Upper lobe of right lung (tissue), 1 donor: ENCODE data around the gene RMDN2. TPM values are rescaled to one million over a fixed set of nuclear protein-coding genes. Genes with fewer than 3 reads are reported as not detected.

ENCODE experiments used
- ATAC-seq: fragments of 200-7000 bp; cut with Tn5 transposase; one replicate; pipeline ENCODE4 v1.9.1; 2020; ENCODE audit warnings: mild to moderate bottlenecking, moderate library complexity
- DNase-seq: peaks from one replicate; pipeline ENCODE4 v3.0.0-alpha.2; 2020
- H3K27ac ChIP-seq: fragments of 200-600 bp; one replicate; pipeline ENCODE4 v1.8.0; 2022
- H3K27me3 ChIP-seq: fragments of 200-600 bp; one replicate; pipeline ENCODE4 v1.8.0; 2022; ENCODE audit warnings: mild to moderate bottlenecking
- H3K36me3 ChIP-seq: fragments of 200-600 bp; one replicate; pipeline ENCODE4 v1.8.0; 2022
- H3K4me1 ChIP-seq: fragments of 200-600 bp; one replicate; pipeline ENCODE4 v1.8.0; 2022
- H3K4me3 ChIP-seq: fragments of 200-600 bp; one replicate; pipeline ENCODE4 v1.8.0; 2022; ENCODE audit warnings: mild to moderate bottlenecking
- H3K9me3 ChIP-seq: fragments of 200-600 bp; one replicate; pipeline ENCODE4 v1.8.0; 2022
- CTCF ChIP-seq: fragments of 200-600 bp; IDR thresholded peaks from one replicate; pipeline ENCODE4 v1.8.0; 2022; ENCODE audit warnings: antibody characterized with exemption
- intact Hi-C: fragments of 100-400 bp; cut with DNase I; formaldehyde crosslinking; loops from one replicate; pipeline ENCODE4 v1.11.0; 2022
- total RNA-seq: library from RNA; stranded (reverse); fragmentation: NEBNext Ultra II Directional; extraction: Animal tissue kit (Norgen Biotek cat#: 25700); gene quantifications from one replicate; pipeline ENCODE4 v1.2.1, GENCODE V29; 2021
- donor health status: DM: no; HTN: yes; CAD: no; lungs with severe emphysema.

Gene RMDN2
- total RNA-seq, 1 donor from 2014 or later = 23.1 TPM

- Histone ChIP-seq H3K4me1 (no peaks in the 10 kb centered on the region), H3K27ac (no peak overlapping the region), H3K27me3 (no peaks in the 10 kb centered on the region), H3K4me3 (no peak overlapping the region), H3K9me3 (no peaks in the 10 kb centered on the region), H3K36me3 (no peaks in the 10 kb centered on the region)
- intact Hi-C loops = no loop called here
- ATAC-seq (no peak), DNase-seq (no peak)
- no peak for TF ChIP-seq CTCF
Measured at GRCh38 chr2:37902991-37903390, 22.1 kb upstream of the RMDN2 start.

- Histone ChIP-seq H3K36me3 (no peaks in the 10 kb centered on the region), H3K4me1 (no peaks in the 10 kb centered on the region), H3K4me3 (no peak overlapping the region), H3K9me3 (no peaks in the 10 kb centered on the region), H3K27ac (no peak overlapping the region), H3K27me3 (no peaks in the 10 kb centered on the region)
- intact Hi-C loops = no loop called here
- DNase-seq (no peak), ATAC-seq (no peak)
- TF ChIP-seq CTCF = no peak
Measured at GRCh38 chr2:37904425-37904824, 20.7 kb upstream of the RMDN2 start.

GRCh38 chr2:37904993-37905392 is 20.1 kb upstream of the RMDN2 start:
- TF ChIP-seq CTCF = no peak
- Histone ChIP-seq H3K36me3 (no peaks in the 10 kb centered on the region), H3K27me3 (no peaks in the 10 kb centered on the region), H3K4me3 (no peak overlapping the region), H3K9me3 (no peaks in the 10 kb centered on the region), H3K4me1 (no peaks in the 10 kb centered on the region), H3K27ac (no peak overlapping the region)
- intact Hi-C loops = no loop called here
- DNase-seq = no peak
- no peak for ATAC-seq

- Histone ChIP-seq H3K4me3 (no peak overlapping the region), H3K27ac (no peak overlapping the region), H3K4me1 (no peaks in the 10 kb centered on the region), H3K36me3 (no peaks in the 10 kb centered on the region), H3K27me3 (no peaks in the 10 kb centered on the region), H3K9me3 (no peaks in the 10 kb centered on the region)
- no peak for TF ChIP-seq CTCF
- ATAC-seq (peak; percentile 42), DNase-seq (no peak)
- intact Hi-C loops = no loop called here
Measured at GRCh38 chr2:37906131-37906530, 19.0 kb upstream of the RMDN2 start.

GRCh38 chr2:37907501-37908225 is 17.4 kb upstream of the RMDN2 start:
- peaks cover 8% of the 10 kb centered on the region for H3K4me1 ChIP-seq
- no peaks in the 10 kb centered on the region for H3K27me3 ChIP-seq
- H3K4me3 ChIP-seq = no peak overlapping the region
- no peak for DNase-seq
- H3K36me3 ChIP-seq = no peaks in the 10 kb centered on the region
- ATAC-seq = no peak
- no peaks in the 10 kb centered on the region for H3K9me3 ChIP-seq
- TF ChIP-seq CTCF = no peak
- no peak overlapping the region for H3K27ac ChIP-seq
- intact Hi-C loops = no loop called here
